ENCODE data around the gene HKDC1.

- TF ChIP-seq CTCF (IDR thresholded peaks at IDR 0.05; ENCODE audit: insufficient read depth, low read length, poor library complexity, severe bottlenecking), result no peak
- no peak for TF ChIP-seq EZH2phosphoT487 (conservative IDR thresholded peaks at IDR 0.05; ENCODE audit: low read length)
These were observed 34.7 kb downstream of the HKDC1 start for GRCh38 chr10:69254877-69255276.
